ENCODE results near the gene GSTT2B. TPM values are rescaled to one million over a fixed set of nuclear protein-coding genes. Genes with fewer than 3 reads are reported as not detected.
"Not testable (repeated sequence)": the region's sequence is repeated elsewhere in the genome, so short reads cannot be mapped to it uniquely, and the experiment has no call there.

GSTT2B gene
- total RNA-seq, 1 donor from 2014 or later = 0.79 TPM

DNA sequence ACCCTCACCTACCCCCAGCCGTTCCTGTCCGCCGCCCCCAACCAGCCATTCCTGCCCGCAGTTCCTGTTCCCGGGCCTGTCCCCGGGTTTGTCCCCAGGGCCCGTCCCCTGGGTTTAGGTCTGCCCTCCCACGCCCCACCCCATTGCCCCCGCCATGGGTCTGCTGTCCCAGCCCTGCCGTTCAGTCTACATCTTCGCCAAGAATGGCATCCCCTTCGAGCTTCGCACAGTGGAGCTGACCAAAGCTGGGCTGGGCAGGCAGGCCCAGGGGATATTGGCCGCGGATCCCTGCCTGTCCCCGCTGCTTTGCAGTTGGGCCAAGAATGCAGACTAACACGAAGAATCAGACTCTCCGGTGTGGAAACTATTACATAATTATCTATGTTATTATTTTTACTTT is 11.2 kb downstream of the GSTT2B start:
- not testable (repeated sequence) for H3K27me3 ChIP-seq (ENCODE audit: control insufficient read depth, insufficient read depth, low read length); H3K36me3 ChIP-seq (ENCODE audit: control insufficient read depth, insufficient read depth, low read length); FAIRE-seq; DNase-seq (ENCODE audit: low read depth); H3K4me3 ChIP-seq (ENCODE audit: low read depth, low read length)

DNA sequence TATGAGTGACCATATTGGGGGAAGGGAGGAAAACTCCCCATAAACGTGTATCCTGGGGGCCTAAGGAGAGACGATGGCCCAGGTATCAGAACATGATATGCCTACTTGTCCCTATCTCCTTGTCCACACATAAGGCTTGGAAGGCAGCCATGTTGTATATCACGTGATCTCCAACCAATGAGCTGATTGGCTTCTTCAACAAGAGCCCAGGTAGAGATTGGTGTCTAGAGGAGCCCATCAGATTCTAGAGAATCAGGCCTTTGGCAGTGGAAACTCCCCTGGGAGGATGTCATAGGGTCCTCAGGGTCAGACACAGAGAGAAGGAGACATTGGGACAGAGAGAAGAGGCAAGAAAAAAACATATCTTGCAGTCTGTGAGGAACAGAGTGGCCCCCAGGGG is 13.6 kb downstream of the GSTT2B start:
- not testable (repeated sequence) for H3K36me3 ChIP-seq (ENCODE audit: control insufficient read depth, insufficient read depth, low read length); H3K4me3 ChIP-seq (ENCODE audit: low read depth, low read length); H3K27me3 ChIP-seq (ENCODE audit: control insufficient read depth, insufficient read depth, low read length); DNase-seq (ENCODE audit: low read depth)
- peak; percentile 93 for FAIRE-seq

DNA sequence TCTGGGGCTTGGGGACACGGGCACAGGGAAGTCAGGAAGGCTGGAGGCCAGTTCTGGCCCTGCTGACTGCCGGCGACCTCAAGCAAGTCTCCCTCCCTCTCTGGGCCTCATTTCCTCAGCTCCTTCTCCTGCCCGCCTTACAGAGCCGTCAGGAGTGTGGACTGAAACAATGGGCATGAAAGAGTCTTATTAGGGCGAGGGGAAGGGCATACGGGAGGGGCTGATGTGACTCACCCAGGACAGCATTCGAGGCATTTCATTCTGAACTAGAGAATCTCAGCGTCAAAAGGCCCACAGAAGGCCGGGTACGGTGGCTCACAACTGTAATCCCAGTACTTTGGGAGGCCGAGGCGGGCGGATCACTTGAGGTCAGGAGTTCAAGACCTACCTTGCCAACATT is 20.8 kb downstream of the GSTT2B start:
- not testable (repeated sequence) for FAIRE-seq

GRCh38 chr22:23939017-23939357 is 22.0 kb downstream of the GSTT2B start:
- H3K36me3 ChIP-seq (ENCODE audit: control insufficient read depth, insufficient read depth, low read length) = no peaks in the 10 kb centered on the region
- H3K27me3 ChIP-seq (ENCODE audit: control insufficient read depth, insufficient read depth, low read length) = no peaks in the 10 kb centered on the region
- TF ChIP-seq, protein P1, sequence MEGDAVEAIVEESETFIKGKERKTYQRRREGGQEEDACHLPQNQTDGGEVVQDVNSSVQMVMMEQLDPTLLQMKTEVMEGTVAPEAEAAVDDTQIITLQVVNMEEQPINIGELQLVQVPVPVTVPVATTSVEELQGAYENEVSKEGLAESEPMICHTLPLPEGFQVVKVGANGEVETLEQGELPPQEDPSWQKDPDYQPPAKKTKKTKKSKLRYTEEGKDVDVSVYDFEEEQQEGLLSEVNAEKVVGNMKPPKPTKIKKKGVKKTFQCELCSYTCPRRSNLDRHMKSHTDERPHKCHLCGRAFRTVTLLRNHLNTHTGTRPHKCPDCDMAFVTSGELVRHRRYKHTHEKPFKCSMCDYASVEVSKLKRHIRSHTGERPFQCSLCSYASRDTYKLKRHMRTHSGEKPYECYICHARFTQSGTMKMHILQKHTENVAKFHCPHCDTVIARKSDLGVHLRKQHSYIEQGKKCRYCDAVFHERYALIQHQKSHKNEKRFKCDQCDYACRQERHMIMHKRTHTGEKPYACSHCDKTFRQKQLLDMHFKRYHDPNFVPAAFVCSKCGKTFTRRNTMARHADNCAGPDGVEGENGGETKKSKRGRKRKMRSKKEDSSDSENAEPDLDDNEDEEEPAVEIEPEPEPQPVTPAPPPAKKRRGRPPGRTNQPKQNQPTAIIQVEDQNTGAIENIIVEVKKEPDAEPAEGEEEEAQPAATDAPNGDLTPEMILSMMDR (IDR thresholded peaks at IDR 0.05; ENCODE audit: insufficient read depth, low read length, severe bottlenecking) = no peak
- FAIRE-seq (no peak), DNase-seq (ENCODE audit: low read depth) (no peak)
- H3K4me3 ChIP-seq (ENCODE audit: low read depth, low read length) = no peak overlapping the region

More for the DNA sequence above, 20.8 kb downstream of the GSTT2B start:
- not testable (repeated sequence) for H3K27me3 ChIP-seq (ENCODE audit: control insufficient read depth, insufficient read depth, low read length); DNase-seq (ENCODE audit: low read depth); H3K4me3 ChIP-seq (ENCODE audit: low read depth, low read length); H3K36me3 ChIP-seq (ENCODE audit: control insufficient read depth, insufficient read depth, low read length)

- Histone ChIP-seq H3K36me3 (ENCODE audit: control insufficient read depth, insufficient read depth, low read length) (no peaks in the 10 kb centered on the region), H3K27me3 (ENCODE audit: control insufficient read depth, insufficient read depth, low read length) (no peaks in the 10 kb centered on the region), H3K4me3 (ENCODE audit: low read depth, low read length) (no peak overlapping the region)
- DNase-seq (ENCODE audit: low read depth) (peak; percentile 28), FAIRE-seq (no peak)
- TF ChIP-seq, protein P1 (IDR thresholded peaks at IDR 0.05; ENCODE audit: insufficient read depth, low read length, severe bottlenecking) = no peak
These were observed 22.5 kb downstream of the GSTT2B start for GRCh38 chr22:23938328-23939016.

- Histone ChIP-seq H3K36me3 (ENCODE audit: control insufficient read depth, insufficient read depth, low read length) (peaks cover 13% of the 10 kb centered on the region), H3K4me3 (ENCODE audit: low read depth, low read length) (no peak overlapping the region), H3K27me3 (ENCODE audit: control insufficient read depth, insufficient read depth, low read length) (no peaks in the 10 kb centered on the region)
- FAIRE-seq (no peak), DNase-seq (ENCODE audit: low read depth) (no peak)
- TF ChIP-seq, protein P1 (IDR thresholded peaks at IDR 0.05; ENCODE audit: insufficient read depth, low read length, severe bottlenecking) = no peak
These were observed 34.4 kb downstream of the GSTT2B start for GRCh38 chr22:23926561-23926960.

DNA sequence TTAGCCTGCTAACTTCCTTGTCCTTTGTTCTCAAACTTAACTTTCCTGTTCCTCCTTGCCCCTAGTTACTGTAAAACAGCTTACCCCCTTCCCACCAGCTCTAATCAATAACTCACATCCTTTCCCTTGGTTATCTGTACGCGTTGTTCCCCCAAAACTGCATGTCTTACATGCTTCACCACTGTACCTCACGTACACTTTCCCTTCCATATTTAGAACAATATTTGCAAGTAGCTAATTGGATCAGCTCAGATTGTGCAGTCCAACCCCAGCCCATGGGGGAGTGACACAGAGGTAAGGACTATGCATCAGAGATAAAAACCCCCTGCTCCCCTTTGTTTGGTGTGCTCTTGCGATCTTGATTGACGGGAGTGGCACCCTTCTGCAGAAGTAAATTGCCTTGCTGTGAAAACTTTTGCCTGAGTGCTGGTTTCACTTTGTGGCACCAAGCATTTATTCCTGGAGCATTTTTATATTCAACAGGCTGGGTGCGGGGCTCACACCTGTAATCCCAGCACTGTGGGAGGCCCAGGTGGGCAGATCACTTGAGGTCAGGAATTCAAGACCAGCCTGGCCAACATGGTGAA is 35.9 kb downstream of the GSTT2B start:
- peak; percentile 82 for FAIRE-seq
- peaks cover 14% of the 10 kb centered on the region for H3K36me3 ChIP-seq (ENCODE audit: control insufficient read depth, insufficient read depth, low read length)
- no peak overlapping the region for H3K4me3 ChIP-seq (ENCODE audit: low read depth, low read length)
- H3K27me3 ChIP-seq (ENCODE audit: control insufficient read depth, insufficient read depth, low read length) = no peaks in the 10 kb centered on the region
- DNase-seq (ENCODE audit: low read depth) = no peak
- TF ChIP-seq, protein P1 (IDR thresholded peaks at IDR 0.05; ENCODE audit: insufficient read depth, low read length, severe bottlenecking) = no peak

Data from bronchial epithelial cell (primary cell).